ENCODE results near the gene PGBD1. TPM values are rescaled to one million over a fixed set of nuclear protein-coding genes. Genes with fewer than 3 reads are reported as not detected.

PGBD1 gene
- total RNA-seq, 1 donor from 2014 or later, result 2.4 TPM

DNA sequence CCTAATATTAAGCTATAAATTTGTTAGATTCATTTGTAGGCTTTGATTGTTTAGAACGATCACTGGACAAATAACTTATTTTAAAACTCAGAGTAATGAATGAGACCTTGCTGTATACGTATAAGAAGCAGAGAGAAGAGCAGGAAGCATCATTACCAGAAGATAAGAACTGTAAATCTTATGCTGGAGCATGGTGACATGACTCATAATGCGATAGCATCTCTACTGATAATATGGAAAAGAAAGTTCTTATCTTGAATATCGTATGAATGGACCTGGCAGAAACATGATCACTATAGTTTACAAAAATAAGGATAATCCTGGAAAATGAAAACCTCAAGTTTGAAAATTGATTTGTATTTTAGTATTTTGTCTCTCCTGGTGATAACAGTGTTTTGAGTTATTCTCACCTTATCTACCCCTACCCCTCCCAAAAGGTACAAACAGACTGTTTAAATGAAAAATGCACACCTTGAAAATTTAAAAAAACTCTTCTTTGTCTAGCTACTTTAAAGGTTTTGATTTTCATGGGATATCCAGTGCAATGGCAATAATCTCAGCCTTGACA lies 16.5 kb upstream of the PGBD1 start:
- Histone ChIP-seq H3K27me3 (ENCODE audit: low read depth) (no peaks in the 10 kb centered on the region), H3K9me3 (replicated peaks) (peaks cover 16% of the 10 kb centered on the region), H3K4me3 (no peak overlapping the region), H3K36me3 (no peaks in the 10 kb centered on the region), H3K27ac (replicated peaks) (no peak overlapping the region), H3K4me1 (peaks cover 31% of the 10 kb centered on the region)
- DNase-seq, result no peak
- intact Hi-C loops (cut with micrococcal nuclease), result no loop called here
- TF ChIP-seq CTCF (IDR thresholded peaks at IDR 0.05; ENCODE audit: borderline replicate concordance), result no peak

GRCh38 chr6:28266563-28266961 lies 14.8 kb upstream of the PGBD1 start:
- no peaks in the 10 kb centered on the region for H3K9me3 ChIP-seq (replicated peaks)
- peak overlapping the region; percentile 91 for H3K27ac ChIP-seq (replicated peaks)
- peak overlapping the region; percentile 84 for H3K4me3 ChIP-seq
- DNase-seq, result no peak
- H3K36me3 ChIP-seq, result peaks cover 3% of the 10 kb centered on the region
- intact Hi-C loops (cut with micrococcal nuclease), result no loop called here
- TF ChIP-seq CTCF (IDR thresholded peaks at IDR 0.05; ENCODE audit: borderline replicate concordance), result no peak
- peaks cover 31% of the 10 kb centered on the region for H3K4me1 ChIP-seq
- H3K27me3 ChIP-seq (ENCODE audit: low read depth), result no peaks in the 10 kb centered on the region

DNA sequence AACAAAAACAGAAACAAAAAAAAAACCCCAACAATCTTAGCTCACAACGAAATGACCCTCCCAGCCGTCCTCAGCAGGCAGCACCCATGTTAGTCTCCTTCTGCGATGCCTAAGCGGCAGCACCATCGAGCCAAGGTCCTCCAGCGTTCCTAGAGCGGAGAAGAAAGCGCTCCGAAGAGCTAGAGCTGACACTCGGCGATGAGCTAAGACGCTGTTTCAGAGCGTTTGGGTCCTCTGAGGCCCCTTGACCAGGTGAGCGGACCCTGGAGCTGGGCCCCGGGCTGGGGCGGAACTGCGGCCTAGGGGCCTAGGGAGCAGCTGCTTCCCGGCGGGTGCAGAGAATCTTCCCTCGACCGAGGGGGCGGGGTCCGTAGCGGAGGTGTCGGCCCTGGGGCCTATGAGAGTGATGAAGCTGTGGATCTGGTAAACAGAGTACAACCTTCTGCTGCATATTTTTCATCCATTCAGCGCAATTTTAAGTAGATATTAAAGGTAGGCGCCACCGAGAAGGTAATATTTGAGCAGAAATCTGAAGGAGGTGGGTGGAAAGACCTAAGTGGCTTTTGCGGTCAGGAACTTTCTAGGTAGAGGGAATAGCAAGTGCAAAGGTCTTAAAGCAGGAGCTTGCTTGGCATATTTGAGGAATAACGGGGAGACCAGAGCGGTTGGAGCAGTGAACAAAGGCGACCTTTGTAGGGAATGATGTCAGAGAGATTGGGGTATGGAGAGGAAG lies 14.2 kb upstream of the PGBD1 start, which contains the start of gene ZSCAN26:
Gene ZSCAN26 (plus strand): TSS at position 182 of the 733 bp plus-strand sequence. CDS start 4,777 bp downstream, outside the sequence.
- intact Hi-C loops (cut with micrococcal nuclease), result no loop called here
- peak within 1 kb of the TSS; percentile 91 for H3K27ac ChIP-seq (replicated peaks)
- no peak for TF ChIP-seq CTCF (IDR thresholded peaks at IDR 0.05; ENCODE audit: borderline replicate concordance)
- H3K4me1 ChIP-seq, result peaks cover 31% of the 10 kb centered on the region
- H3K9me3 ChIP-seq (replicated peaks), result no peaks in the 10 kb centered on the region
- H3K36me3 ChIP-seq, result peaks cover 9% of the 10 kb centered on the region
- no peaks in the 10 kb centered on the region for H3K27me3 ChIP-seq (ENCODE audit: low read depth)
- DNase-seq, result peak; percentile 80
- H3K4me3 ChIP-seq, result peak within 1 kb of the TSS; percentile 84

DNA sequence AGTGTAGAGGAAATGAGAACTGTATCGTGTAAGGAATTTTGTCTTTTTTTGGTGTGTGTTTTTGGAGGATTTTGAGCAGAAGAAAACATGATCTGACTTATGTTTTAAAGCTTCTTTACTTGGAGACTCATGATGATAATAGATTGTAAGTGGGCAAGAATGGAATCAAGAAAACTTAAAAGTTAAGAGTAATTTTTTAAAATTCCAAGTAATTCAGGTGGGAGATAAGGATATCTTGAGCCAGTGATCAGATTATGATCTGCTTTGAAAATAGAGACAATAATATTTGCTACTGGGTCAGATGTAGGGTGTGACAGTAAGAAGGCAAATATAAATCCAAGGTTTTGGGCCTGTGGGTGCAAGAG lies 13.7 kb upstream of the PGBD1 start:
- DNase-seq, result no peak
- intact Hi-C loops (cut with micrococcal nuclease), result no loop called here
- Histone ChIP-seq H3K4me1 (peaks cover 31% of the 10 kb centered on the region), H3K4me3 (peak overlapping the region; percentile 84), H3K27me3 (ENCODE audit: low read depth) (no peaks in the 10 kb centered on the region), H3K36me3 (peaks cover 14% of the 10 kb centered on the region), H3K27ac (replicated peaks) (peak overlapping the region; percentile 91), H3K9me3 (replicated peaks) (no peaks in the 10 kb centered on the region)
- no peak for TF ChIP-seq CTCF (IDR thresholded peaks at IDR 0.05; ENCODE audit: borderline replicate concordance)

- Histone ChIP-seq H3K36me3 (peaks cover 32% of the 10 kb centered on the region), H3K4me3 (no peak overlapping the region), H3K9me3 (replicated peaks) (no peaks in the 10 kb centered on the region), H3K27ac (replicated peaks) (no peak overlapping the region), H3K27me3 (ENCODE audit: low read depth) (no peaks in the 10 kb centered on the region), H3K4me1 (peaks cover 31% of the 10 kb centered on the region)
- TF ChIP-seq CTCF (IDR thresholded peaks at IDR 0.05; ENCODE audit: borderline replicate concordance), result no peak
- intact Hi-C loops (cut with micrococcal nuclease), result no loop called here
- no peak for DNase-seq
These were observed 11.9 kb upstream of the PGBD1 start for GRCh38 chr6:28269492-28269891.

All from left ventricle myocardium inferior (tissue), 1 donor.